SK-N-SH treated with all-trans-retinoic acid at 6 μM for 48 hours (cell line): Measurements from ENCODE around the gene TNFRSF1A.

Experiments used
- CSDC2 ChIP-seq: fragments of 250-450 bp; sonication (Bioruptor Pico); IDR thresholded peaks from 2 replicates; pipeline ENCODE4 v1.5.0; 2020; ENCODE audit warnings: mild to moderate bottlenecking, moderate library complexity
- PPARA ChIP-seq: fragments of 250-450 bp; sonication (Bioruptor Pico); IDR thresholded peaks from 2 replicates; pipeline ENCODE4 v1.5.0; 2020; ENCODE audit warnings: mild to moderate bottlenecking, borderline replicate concordance
- RARB ChIP-seq: fragments of 250-450 bp; sonication (Bioruptor Pico); IDR thresholded peaks from 2 replicates; pipeline ENCODE4 v1.8.0; 2021; ENCODE audit warnings: mild to moderate bottlenecking, moderate library complexity
- ZC3H10 ChIP-seq: fragments of 250-450 bp; sonication (Bioruptor Pico); IDR thresholded peaks from 2 replicates; pipeline ENCODE4 v1.5.1; 2021; ENCODE audit warnings: mild to moderate bottlenecking, moderate library complexity
- ZFP3 ChIP-seq: fragments of 250-450 bp; sonication (Bioruptor Pico); IDR thresholded peaks from 2 replicates; pipeline ENCODE4 v1.5.0; 2020; ENCODE audit warnings: mild to moderate bottlenecking, moderate library complexity
- ZFP30 ChIP-seq: fragments of 450-650 bp; formaldehyde crosslinking; IDR thresholded peaks from 2 replicates; pipeline ENCODE4 v1.5.0; 2022; ENCODE audit warnings: mild to moderate bottlenecking, moderate library complexity
- ZNF70 ChIP-seq: fragments of 450-650 bp; formaldehyde crosslinking; IDR thresholded peaks from 2 replicates; pipeline ENCODE4 v1.5.0; 2020; ENCODE audit warnings: mild to moderate bottlenecking, moderate library complexity
- TF ChIP-seq, protein P1 (sequence below): fragments of 250-450 bp; sonication (Bioruptor Pico); IDR thresholded peaks from 2 replicates; pipeline ENCODE4 v1.5.1; 2021; ENCODE audit warnings: mild to moderate bottlenecking, moderate library complexity
- TF ChIP-seq, protein P2 (sequence below): fragments of 250-450 bp; sonication (Bioruptor Pico); IDR thresholded peaks from 2 replicates; pipeline ENCODE4 v1.8.0; 2020; ENCODE audit warnings: mild to moderate bottlenecking, moderate library complexity, borderline replicate concordance
- TF ChIP-seq, protein P3 (sequence below): fragments of 250-450 bp; sonication (Bioruptor Pico); IDR thresholded peaks from 2 replicates; pipeline ENCODE4 v1.8.0; 2021; ENCODE audit warnings: low read depth, mild to moderate bottlenecking, moderate library complexity, borderline replicate concordance

DNA sequence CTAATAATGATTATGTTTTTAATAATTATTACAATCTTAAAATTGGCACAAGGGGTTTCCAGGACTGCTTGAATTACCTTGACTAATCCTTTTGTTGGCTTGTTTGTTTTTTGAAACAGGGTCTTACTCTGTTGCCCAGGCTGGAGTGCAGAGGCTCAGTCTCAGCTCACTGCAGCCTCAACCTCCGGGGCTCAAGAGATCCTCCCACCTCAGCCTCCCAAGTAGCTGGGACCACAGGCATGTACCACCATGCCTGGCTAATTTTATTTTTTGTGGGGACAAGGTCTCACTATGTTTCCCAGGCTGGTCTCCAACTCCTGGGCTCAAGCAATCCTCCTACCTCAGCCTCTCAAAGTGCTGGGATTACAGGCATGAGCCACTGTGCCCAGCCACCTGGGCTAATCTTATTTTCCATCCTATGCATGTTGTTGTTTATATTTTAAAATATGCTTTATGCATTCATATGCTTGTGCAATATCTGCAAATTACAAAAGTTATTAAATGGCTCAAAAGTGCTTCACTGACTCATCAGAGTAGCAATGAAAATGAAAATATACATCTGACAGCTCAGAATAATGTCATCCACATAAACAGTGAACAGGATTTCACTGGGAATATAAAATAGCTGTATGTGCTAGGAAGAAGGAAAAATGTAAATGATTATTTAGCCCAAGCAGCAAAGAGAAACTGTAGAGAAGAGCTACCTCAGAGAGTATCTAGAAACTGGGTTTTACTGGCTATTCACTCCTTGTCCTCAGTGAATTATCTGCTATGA, 56.2 kb downstream of the TNFRSF1A start:
- TF ChIP-seq ZNF70 (no peak), ZFP3 (CRISPR knock-in tag) (no peak), ZC3H10 (CRISPR knock-in tag) (no peak), ZFP30 (CRISPR knock-in tag) (no peak), PPARA (CRISPR knock-in tag) (no peak), CSDC2 (no peak), RARB (CRISPR knock-in tag) (no peak)
- TF ChIP-seq, protein P1, sequence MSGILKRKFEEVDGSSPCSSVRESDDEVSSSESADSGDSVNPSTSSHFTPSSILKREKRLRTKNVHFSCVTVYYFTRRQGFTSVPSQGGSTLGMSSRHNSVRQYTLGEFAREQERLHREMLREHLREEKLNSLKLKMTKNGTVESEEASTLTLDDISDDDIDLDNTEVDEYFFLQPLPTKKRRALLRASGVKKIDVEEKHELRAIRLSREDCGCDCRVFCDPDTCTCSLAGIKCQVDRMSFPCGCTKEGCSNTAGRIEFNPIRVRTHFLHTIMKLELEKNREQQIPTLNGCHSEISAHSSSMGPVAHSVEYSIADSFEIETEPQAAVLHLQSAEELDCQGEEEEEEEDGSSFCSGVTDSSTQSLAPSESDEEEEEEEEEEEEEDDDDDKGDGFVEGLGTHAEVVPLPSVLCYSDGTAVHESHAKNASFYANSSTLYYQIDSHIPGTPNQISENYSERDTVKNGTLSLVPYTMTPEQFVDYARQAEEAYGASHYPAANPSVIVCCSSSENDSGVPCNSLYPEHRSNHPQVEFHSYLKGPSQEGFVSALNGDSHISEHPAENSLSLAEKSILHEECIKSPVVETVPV (CRISPR knock-in tag): no peak
- TF ChIP-seq, protein P2, sequence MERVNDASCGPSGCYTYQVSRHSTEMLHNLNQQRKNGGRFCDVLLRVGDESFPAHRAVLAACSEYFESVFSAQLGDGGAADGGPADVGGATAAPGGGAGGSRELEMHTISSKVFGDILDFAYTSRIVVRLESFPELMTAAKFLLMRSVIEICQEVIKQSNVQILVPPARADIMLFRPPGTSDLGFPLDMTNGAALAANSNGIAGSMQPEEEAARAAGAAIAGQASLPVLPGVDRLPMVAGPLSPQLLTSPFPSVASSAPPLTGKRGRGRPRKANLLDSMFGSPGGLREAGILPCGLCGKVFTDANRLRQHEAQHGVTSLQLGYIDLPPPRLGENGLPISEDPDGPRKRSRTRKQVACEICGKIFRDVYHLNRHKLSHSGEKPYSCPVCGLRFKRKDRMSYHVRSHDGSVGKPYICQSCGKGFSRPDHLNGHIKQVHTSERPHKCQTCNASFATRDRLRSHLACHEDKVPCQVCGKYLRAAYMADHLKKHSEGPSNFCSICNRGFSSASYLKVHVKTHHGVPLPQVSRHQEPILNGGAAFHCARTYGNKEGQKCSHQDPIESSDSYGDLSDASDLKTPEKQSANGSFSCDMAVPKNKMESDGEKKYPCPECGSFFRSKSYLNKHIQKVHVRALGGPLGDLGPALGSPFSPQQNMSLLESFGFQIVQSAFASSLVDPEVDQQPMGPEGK (CRISPR knock-in tag): no peak
- TF ChIP-seq, protein P3, sequence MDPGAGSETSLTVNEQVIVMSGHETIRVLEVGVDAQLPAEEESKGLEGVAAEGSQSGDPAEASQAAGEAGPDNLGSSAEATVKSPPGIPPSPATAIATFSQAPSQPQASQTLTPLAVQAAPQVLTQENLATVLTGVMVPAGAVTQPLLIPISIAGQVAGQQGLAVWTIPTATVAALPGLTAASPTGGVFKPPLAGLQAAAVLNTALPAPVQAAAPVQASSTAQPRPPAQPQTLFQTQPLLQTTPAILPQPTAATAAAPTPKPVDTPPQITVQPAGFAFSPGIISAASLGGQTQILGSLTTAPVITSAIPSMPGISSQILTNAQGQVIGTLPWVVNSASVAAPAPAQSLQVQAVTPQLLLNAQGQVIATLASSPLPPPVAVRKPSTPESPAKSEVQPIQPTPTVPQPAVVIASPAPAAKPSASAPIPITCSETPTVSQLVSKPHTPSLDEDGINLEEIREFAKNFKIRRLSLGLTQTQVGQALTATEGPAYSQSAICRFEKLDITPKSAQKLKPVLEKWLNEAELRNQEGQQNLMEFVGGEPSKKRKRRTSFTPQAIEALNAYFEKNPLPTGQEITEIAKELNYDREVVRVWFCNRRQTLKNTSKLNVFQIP (CRISPR knock-in tag): no peak
